HG02973 (cell line): ENCODE data around the gene TUBGCP6.

Source experiments
- ATAC-seq: cut with Tn5 transposase; IDR thresholded peaks from one replicate; pipeline ENCODE4 v1.9.1; 2021; ENCODE audit warnings: moderate library complexity; ENCODE audit not compliant: unreplicated experiment

The TUBGCP6 gene

GRCh38 chr22:50244420-50245213 lies at the start of gene TUBGCP6:
TSS of gene TUBGCP6 (minus strand) at chr22:50245023. CDS start at chr22:50244459, 564 bp downstream.
- peak; percentile 61 for ATAC-seq

GRCh38 chr22:50294319-50294656 lies 49.5 kb upstream of the TUBGCP6 start:
- no peak for ATAC-seq

- no peak for ATAC-seq
Measured at GRCh38 chr22:50293441-50294318, 48.9 kb upstream of the TUBGCP6 start.

GRCh38 chr22:50292643-50293440 lies 48.0 kb upstream of the TUBGCP6 start:
- no peak for ATAC-seq

- no peak for ATAC-seq
Measured at GRCh38 chr22:50289942-50290630, 45.3 kb upstream of the TUBGCP6 start.

GRCh38 chr22:50289151-50289941 lies 44.5 kb upstream of the TUBGCP6 start:
- ATAC-seq, result no peak

GRCh38 chr22:50287731-50288130 lies 42.9 kb upstream of the TUBGCP6 start:
- no peak for ATAC-seq

GRCh38 chr22:50286701-50287318 lies 42.0 kb upstream of the TUBGCP6 start:
- no peak for ATAC-seq

GRCh38 chr22:50286275-50286674 lies 41.5 kb upstream of the TUBGCP6 start:
- ATAC-seq, result no peak

GRCh38 chr22:50285568-50286229 lies 40.9 kb upstream of the TUBGCP6 start:
- ATAC-seq, result no peak

- no peak for ATAC-seq
Measured at GRCh38 chr22:50284479-50284878, 39.7 kb upstream of the TUBGCP6 start.

GRCh38 chr22:50283821-50284220 lies 39.0 kb upstream of the TUBGCP6 start:
- ATAC-seq, result no peak

- no peak for ATAC-seq
Measured at GRCh38 chr22:50282361-50283155, 37.7 kb upstream of the TUBGCP6 start.

GRCh38 chr22:50281957-50282356 lies 37.1 kb upstream of the TUBGCP6 start:
- no peak for ATAC-seq

- ATAC-seq, result no peak
Measured at GRCh38 chr22:50281384-50281760, 36.5 kb upstream of the TUBGCP6 start.

GRCh38 chr22:50280708-50281383 lies 36.0 kb upstream of the TUBGCP6 start:
- no peak for ATAC-seq

- ATAC-seq, result no peak
Measured at GRCh38 chr22:50280022-50280707, 35.3 kb upstream of the TUBGCP6 start.
